Fibroblast of skin of left quadriceps (primary cell): ENCODE measurements around the gene STK25.
"Not testable (repeated sequence)": the region's sequence is repeated elsewhere in the genome, so short reads cannot be mapped to it uniquely, and the experiment has no call there.

ENCODE experiments used
- DNase-seq, 2 experiments: peaks; one replicate each; pipeline ENCODE4 v3.0.0-alpha.2; 2013; ENCODE audit warnings: low read depth in 2 of 2

STK25 gene

GRCh38 chr2:241507430-241508239 lies 749 bp downstream of the STK25 start:
- no peak for DNase-seq

- no peak for DNase-seq
These were observed 1.5 kb downstream of the STK25 start for GRCh38 chr2:241506793-241507429.

- not testable (repeated sequence) for DNase-seq
These were observed 2.1 kb downstream of the STK25 start for GRCh38 chr2:241506317-241506716.

- DNase-seq, result no peak
These were observed 2.6 kb downstream of the STK25 start for GRCh38 chr2:241505781-241506201.

- DNase-seq, result no peak
These were observed 3.2 kb downstream of the STK25 start for GRCh38 chr2:241505086-241505780.

GRCh38 chr2:241503776-241504392 lies 4.5 kb downstream of the STK25 start:
- no peak for DNase-seq

- no peak for DNase-seq
These were observed 6.1 kb downstream of the STK25 start for GRCh38 chr2:241502281-241502680.

GRCh38 chr2:241501551-241501950 lies 6.8 kb downstream of the STK25 start:
- DNase-seq, result no peak

GRCh38 chr2:241501099-241501541 lies 7.3 kb downstream of the STK25 start:
- no peak for DNase-seq

- no peak for DNase-seq
These were observed 7.9 kb downstream of the STK25 start for GRCh38 chr2:241500431-241500975.

GRCh38 chr2:241500016-241500415 lies 8.4 kb downstream of the STK25 start:
- DNase-seq, result no peak

GRCh38 chr2:241499146-241499965 lies 9.0 kb downstream of the STK25 start:
- no peak for DNase-seq

GRCh38 chr2:241498115-241499070 lies 10.0 kb downstream of the STK25 start:
- no peak for DNase-seq

- DNase-seq, result no peak
These were observed 11.2 kb downstream of the STK25 start for GRCh38 chr2:241496904-241497877.

- no peak for DNase-seq
These were observed 12.2 kb downstream of the STK25 start for GRCh38 chr2:241496003-241496707.

GRCh38 chr2:241495172-241496002 lies 13.0 kb downstream of the STK25 start:
- DNase-seq, result no peak

GRCh38 chr2:241494311-241494908 lies 14.0 kb downstream of the STK25 start:
- DNase-seq, result no peak
